Right ventricle myocardium superior (tissue), 1 donor: Measurements from ENCODE around the gene C2orf72. TPM values are rescaled to one million over a fixed set of nuclear protein-coding genes. Genes with fewer than 3 reads are reported as not detected.
"Not testable (repeated sequence)": the region's sequence is repeated elsewhere in the genome, so short reads cannot be mapped to it uniquely, and the experiment has no call there.

Experiments used
- ATAC-seq: fragments of 200-7000 bp; cut with Tn5 transposase; one replicate; pipeline ENCODE4 v1.9.1; 2020; ENCODE audit warnings: mild to moderate bottlenecking; ENCODE audit not compliant: poor library complexity
- DNase-seq: peaks from one replicate; pipeline ENCODE4 v3.0.0-alpha.2; 2020
- intact Hi-C: fragments of 100-400 bp; cut with DNase I; formaldehyde crosslinking; loops from one replicate; pipeline ENCODE4 v1.11.2; 2022
- total RNA-seq: library from RNA; stranded (reverse); fragmentation: NEBNext Ultra II Directional; extraction: Animal tissue kit (Norgen Biotek cat#: 25700); gene quantifications from one replicate; pipeline ENCODE4 v1.2.1, GENCODE V29; 2021
- donor health status: DM: no; HTN: yes; CAD: no; lungs with severe emphysema.

C2orf72 gene
- total RNA-seq, 1 donor from 2014 or later, result 0.05 TPM

- ATAC-seq (no peak), DNase-seq (no peak)
- intact Hi-C loops, result loop anchor here (5.0 kb wide), 1 partner anchor 405 kb away; the partner anchor contains the start of gene NCL
Measured at GRCh38 chr2:231057590-231057989, 20.3 kb downstream of the C2orf72 start.

DNA sequence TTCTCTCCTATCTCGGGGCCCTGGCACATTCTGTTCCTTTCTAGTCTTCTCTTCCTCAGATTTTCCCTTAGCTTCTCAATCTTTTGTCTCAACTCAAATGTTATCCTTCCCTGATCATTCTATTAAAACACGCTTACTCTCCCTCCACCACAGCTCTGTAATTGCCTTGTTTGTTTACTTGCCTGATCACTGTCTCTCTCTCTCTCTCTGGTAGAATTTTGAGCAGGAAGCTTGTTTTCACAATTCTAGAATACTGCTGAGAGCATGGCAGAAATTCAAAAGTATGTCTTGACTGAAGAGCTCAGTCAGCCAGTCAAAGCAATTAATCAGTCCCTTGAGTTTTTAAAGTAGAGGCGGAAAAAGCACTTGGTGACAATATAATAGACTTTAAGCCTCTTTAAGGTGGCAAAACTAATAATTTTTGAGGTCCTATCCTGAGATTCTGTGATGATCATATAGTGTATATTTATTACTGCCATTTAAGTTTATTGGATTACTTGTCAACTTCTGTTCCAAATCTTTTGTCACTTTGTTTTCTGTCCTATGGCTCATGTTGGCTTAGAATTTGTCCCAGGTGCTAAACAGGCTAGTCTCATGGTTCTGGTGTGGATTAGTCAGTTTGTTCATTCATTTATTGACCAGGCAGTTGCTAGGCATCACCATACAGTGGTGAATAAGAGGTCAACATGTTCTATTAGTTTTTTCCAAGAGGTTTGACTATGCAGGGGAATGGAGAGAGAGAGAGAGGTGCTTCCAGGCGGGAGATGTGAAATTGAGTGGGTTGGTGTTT is 21.6 kb downstream of the C2orf72 start:
- ATAC-seq (no peak), DNase-seq (no peak)
- intact Hi-C loops, result loop anchor here (5.0 kb wide), 1 partner anchor 403 kb away; the partner anchor contains the start of gene NCL

DNA sequence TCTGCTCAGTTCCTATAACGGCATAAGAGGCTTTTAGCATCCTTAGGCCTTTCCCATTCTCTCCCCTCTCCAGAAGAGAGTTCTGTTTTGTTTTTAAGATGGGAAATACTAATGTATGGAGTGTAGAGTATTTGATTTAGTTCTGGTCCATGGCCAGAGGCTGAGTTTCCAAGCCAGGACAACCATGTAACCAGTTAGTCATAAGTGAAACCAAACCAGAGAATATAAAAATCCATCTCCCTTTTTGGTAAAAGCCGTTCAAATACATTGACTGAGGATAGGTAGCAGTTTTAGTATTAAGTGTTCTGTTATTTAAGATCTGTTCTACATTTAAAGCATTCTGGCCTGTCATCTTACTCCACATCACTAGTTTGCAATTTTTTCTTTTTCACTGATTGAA is 22.4 kb downstream of the C2orf72 start:
- DNase-seq (no peak), ATAC-seq (no peak)
- intact Hi-C loops, result loop anchor here (5.0 kb wide), 1 partner anchor 403 kb away; the partner anchor contains the start of gene NCL

DNA sequence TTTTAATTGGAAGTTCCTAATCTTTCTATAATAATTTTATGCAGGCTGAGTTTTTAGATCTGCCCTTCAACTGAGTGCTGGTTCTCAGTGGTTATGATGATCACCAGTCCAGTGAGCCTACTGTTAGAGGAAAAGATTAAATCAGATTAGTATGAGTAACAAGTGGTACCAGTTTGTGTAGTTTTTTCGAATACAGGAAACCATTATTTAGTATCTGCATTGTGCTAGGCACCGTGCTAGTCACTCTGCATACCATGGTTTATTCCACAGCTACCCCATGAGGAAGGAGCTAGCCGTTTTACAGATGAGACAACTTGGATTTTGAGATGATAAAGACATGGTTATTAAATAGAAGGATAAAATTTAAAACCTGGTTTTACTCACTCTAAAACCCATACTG is 25.5 kb downstream of the C2orf72 start:
- ATAC-seq (no peak), DNase-seq (no peak)
- intact Hi-C loops, result no loop called here

- no peak for DNase-seq
- intact Hi-C loops, result no loop called here
- ATAC-seq, result no peak
Measured at GRCh38 chr2:231063347-231063746, 26.0 kb downstream of the C2orf72 start.

DNA sequence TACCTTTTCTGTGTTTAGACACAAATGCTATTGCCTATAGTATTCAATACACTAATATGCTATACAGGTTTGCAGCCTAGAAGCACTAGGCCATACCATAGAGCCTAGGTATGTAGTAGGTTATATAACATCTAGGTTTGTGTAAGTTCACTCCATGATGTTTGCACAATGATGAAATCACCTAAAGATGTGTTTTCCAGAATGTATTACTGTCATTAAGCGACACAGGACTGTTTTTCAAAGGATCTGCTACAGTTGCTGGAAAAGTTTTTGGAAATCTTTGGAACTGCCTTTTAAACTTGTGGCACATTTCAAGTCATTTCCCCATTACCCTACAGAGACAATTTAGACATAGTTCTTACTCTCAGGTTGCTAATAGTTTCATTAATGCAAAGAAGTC is 28.6 kb downstream of the C2orf72 start:
- DNase-seq (no peak), ATAC-seq (no peak)
- intact Hi-C loops, result no loop called here

GRCh38 chr2:231067531-231067930 is 30.2 kb downstream of the C2orf72 start:
- DNase-seq, intact Hi-C loops, ATAC-seq: not testable (repeated sequence)

- ATAC-seq, result no peak
- DNase-seq, result no peak
- intact Hi-C loops, result no loop called here
Measured at GRCh38 chr2:231068525-231069222, 31.4 kb downstream of the C2orf72 start.

- ATAC-seq (no peak), DNase-seq (no peak)
- intact Hi-C loops, result no loop called here
Measured at GRCh38 chr2:231069379-231070054, 32.2 kb downstream of the C2orf72 start.

DNA sequence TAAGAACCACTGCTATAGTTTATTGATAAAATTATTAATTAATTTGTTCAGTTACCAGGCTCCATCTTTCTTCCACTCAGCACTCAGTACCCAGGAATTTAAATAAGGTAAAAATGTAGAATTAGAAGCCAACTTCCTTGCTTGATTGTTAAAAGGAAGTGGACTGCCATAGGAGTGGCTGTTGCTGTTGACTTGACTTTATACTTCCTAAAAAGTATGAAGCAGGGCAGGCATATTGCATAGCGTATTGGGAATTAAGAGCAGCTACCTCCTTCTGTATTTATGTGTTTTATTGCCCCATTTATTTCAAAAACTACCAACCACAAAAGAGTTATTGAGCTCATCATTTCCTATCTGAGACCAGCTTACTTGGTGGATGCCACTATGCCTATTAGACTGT is 47.2 kb downstream of the C2orf72 start:
- ATAC-seq, result no peak
- no peak for DNase-seq
- intact Hi-C loops, result no loop called here

GRCh38 chr2:231088754-231089153 is 51.4 kb downstream of the C2orf72 start:
- no peak for DNase-seq
- intact Hi-C loops, result no loop called here
- no peak for ATAC-seq

DNA sequence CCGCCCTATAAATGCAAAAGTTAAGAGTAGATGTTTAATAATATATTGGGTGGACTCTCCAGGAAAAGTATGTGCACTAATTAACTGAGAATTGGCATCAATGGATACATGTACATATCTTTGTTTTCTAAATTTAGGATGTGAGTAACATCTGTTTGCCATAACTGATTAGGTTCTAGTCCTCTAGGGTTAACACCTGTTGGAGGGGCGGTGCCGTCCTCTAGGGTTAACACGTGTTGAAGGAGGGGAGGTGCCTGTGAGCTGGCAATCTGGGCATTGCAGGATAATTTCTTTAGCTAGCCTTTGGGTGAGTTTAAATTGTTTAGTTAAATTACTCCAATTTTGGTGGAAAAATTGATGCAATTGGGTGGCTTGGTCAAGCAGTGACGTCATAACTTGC is 56.6 kb downstream of the C2orf72 start:
- intact Hi-C loops, result no loop called here
- ATAC-seq (no peak), DNase-seq (no peak)

- DNase-seq (no peak), ATAC-seq (no peak)
- intact Hi-C loops, result no loop called here
Measured at GRCh38 chr2:231094736-231095346, 57.5 kb downstream of the C2orf72 start.

Other genes with a start within 250 kb of the C2orf72 start
- 25.3 TPM for gene ITM2C, start 172.6 kb upstream of the C2orf72 start, total RNA-seq
- gene GPR55, start 112.3 kb upstream of the C2orf72 start, total RNA-seq, result not detected
- not detected for gene SPATA3, start 41.4 kb upstream of the C2orf72 start, total RNA-seq
- 81.0 TPM for gene PSMD1, start 19.3 kb downstream of the C2orf72 start, total RNA-seq
- gene HTR2B, start 87.5 kb downstream of the C2orf72 start, total RNA-seq, result 0.24 TPM
- 0.89 TPM for gene ARMC9, start 161.1 kb downstream of the C2orf72 start, total RNA-seq